Duodenal mucosa (tissue), 2 donors: Measurements from ENCODE around the gene CALML3.

Experiments
- H3K27ac ChIP-seq: one replicate; pipeline ENCODE4 v1.7.0; 2013; ENCODE audit warnings: low read depth, low read length
- H3K27me3 ChIP-seq, 2 donors: one replicate each; pipeline ENCODE4 v1.7.0; 2013; ENCODE audit warnings: low read length in 2 of 2, control low read depth in 1 of 2; ENCODE audit not compliant: insufficient read depth in 2 of 2, control insufficient read depth in 1 of 2
- H3K36me3 ChIP-seq, 2 donors: one replicate each; pipeline ENCODE4 v1.7.0; 2013; ENCODE audit warnings: low read length in 2 of 2, control low read depth in 1 of 2; ENCODE audit not compliant: insufficient read depth in 2 of 2, control insufficient read depth in 1 of 2
- H3K4me1 ChIP-seq, 2 donors: one replicate each; pipeline ENCODE4 v1.7.0; 2013; ENCODE audit warnings: low read length in 2 of 2, control low read depth in 1 of 2; ENCODE audit not compliant: insufficient read depth in 2 of 2, control insufficient read depth in 1 of 2
- H3K4me3 ChIP-seq, 2 donors: one replicate each; pipeline ENCODE4 v1.7.0; 2013; ENCODE audit warnings: low read length in 2 of 2, low read depth in 1 of 2
- H3K9ac ChIP-seq, 2 donors: one replicate each; pipeline ENCODE4 v1.7.0; 2013; ENCODE audit warnings: low read length in 2 of 2, low read depth in 1 of 2
- H3K9me3 ChIP-seq, 2 donors: one replicate each; pipeline ENCODE4 v1.7.0; 2013; ENCODE audit warnings: low read length in 2 of 2, control low read depth in 1 of 2; ENCODE audit not compliant: control insufficient read depth in 1 of 2

The CALML3 gene

GRCh38 chr10:5526691-5527331 lies 2.0 kb downstream of the CALML3 start:
- H3K9me3 ChIP-seq: no peaks in the 10 kb centered on the region
- H3K9ac ChIP-seq: no peak overlapping the region
- no peaks in the 10 kb centered on the region for H3K36me3 ChIP-seq
- H3K4me3 ChIP-seq: no peak overlapping the region
- H3K4me1 ChIP-seq: peaks cover 0 to 7% of the 10 kb centered on the region in 2 donors
- no peak overlapping the region for H3K27ac ChIP-seq
- no peaks in the 10 kb centered on the region for H3K27me3 ChIP-seq

GRCh38 chr10:5527332-5528200 lies 2.8 kb downstream of the CALML3 start:
- Histone ChIP-seq H3K27ac (no peak overlapping the region), H3K9me3 (no peaks in the 10 kb centered on the region)

GRCh38 chr10:5528989-5529701 lies 4.4 kb downstream of the CALML3 start:
- H3K4me1 ChIP-seq: peaks cover 0 to 5% of the 10 kb centered on the region in 2 donors
- no peak overlapping the region for H3K27ac ChIP-seq
- no peaks in the 10 kb centered on the region for H3K36me3 ChIP-seq

More at GRCh38 chr10:5527332-5528200, 2.8 kb downstream of the CALML3 start:
- Histone ChIP-seq H3K9ac (no peak overlapping the region), H3K27me3 (no peaks in the 10 kb centered on the region), H3K4me3 (no peak overlapping the region), H3K4me1 (peaks cover 0 to 7% of the 10 kb centered on the region in 2 donors), H3K36me3 (no peaks in the 10 kb centered on the region)

GRCh38 chr10:5529702-5530411 lies 5.1 kb downstream of the CALML3 start:
- H3K36me3 ChIP-seq: no peaks in the 10 kb centered on the region
- no peaks in the 10 kb centered on the region for H3K9me3 ChIP-seq
- H3K4me3 ChIP-seq: no peak overlapping the region
- no peak overlapping the region for H3K27ac ChIP-seq
- H3K4me1 ChIP-seq: no peaks in the 10 kb centered on the region
- no peak overlapping the region for H3K9ac ChIP-seq
- no peaks in the 10 kb centered on the region for H3K27me3 ChIP-seq

More at GRCh38 chr10:5528989-5529701, 4.4 kb downstream of the CALML3 start:
- Histone ChIP-seq H3K27me3 (no peaks in the 10 kb centered on the region), H3K4me3 (no peak overlapping the region), H3K9ac (no peak overlapping the region), H3K9me3 (no peaks in the 10 kb centered on the region)

- Histone ChIP-seq H3K36me3 (no peaks in the 10 kb centered on the region), H3K27me3 (no peaks in the 10 kb centered on the region), H3K27ac (no peak overlapping the region), H3K4me1 (no peaks in the 10 kb centered on the region), H3K4me3 (no peak overlapping the region), H3K9ac (no peak overlapping the region), H3K9me3 (no peaks in the 10 kb centered on the region)
Observed at GRCh38 chr10:5530412-5530806, 5.6 kb downstream of the CALML3 start.

GRCh38 chr10:5530846-5531557 lies 6.2 kb downstream of the CALML3 start:
- Histone ChIP-seq H3K4me3 (no peak overlapping the region), H3K4me1 (no peaks in the 10 kb centered on the region), H3K36me3 (no peaks in the 10 kb centered on the region)

GRCh38 chr10:5531558-5532306 lies 7.0 kb downstream of the CALML3 start:
- Histone ChIP-seq H3K9me3 (no peaks in the 10 kb centered on the region), H3K4me3 (no peak overlapping the region), H3K27ac (no peak overlapping the region), H3K36me3 (no peaks in the 10 kb centered on the region), H3K9ac (no peak overlapping the region), H3K27me3 (no peaks in the 10 kb centered on the region), H3K4me1 (no peaks in the 10 kb centered on the region)

More at GRCh38 chr10:5530846-5531557, 6.2 kb downstream of the CALML3 start:
- Histone ChIP-seq H3K27me3 (no peaks in the 10 kb centered on the region), H3K9me3 (no peaks in the 10 kb centered on the region), H3K9ac (no peak overlapping the region), H3K27ac (no peak overlapping the region)

- H3K9me3 ChIP-seq: no peaks in the 10 kb centered on the region
- no peak overlapping the region for H3K9ac ChIP-seq
- no peaks in the 10 kb centered on the region for H3K36me3 ChIP-seq
- H3K4me1 ChIP-seq: no peaks in the 10 kb centered on the region
- H3K27me3 ChIP-seq: no peaks in the 10 kb centered on the region
- no peak overlapping the region for H3K4me3 ChIP-seq
- H3K27ac ChIP-seq: no peak overlapping the region
Observed at GRCh38 chr10:5532307-5532605, 7.5 kb downstream of the CALML3 start.

GRCh38 chr10:5532618-5533097 lies 7.9 kb downstream of the CALML3 start:
- no peak overlapping the region for H3K4me3 ChIP-seq
- H3K9me3 ChIP-seq: no peaks in the 10 kb centered on the region
- no peaks in the 10 kb centered on the region for H3K4me1 ChIP-seq
- H3K27ac ChIP-seq: no peak overlapping the region
- H3K27me3 ChIP-seq: no peaks in the 10 kb centered on the region
- H3K36me3 ChIP-seq: no peaks in the 10 kb centered on the region
- H3K9ac ChIP-seq: no peak overlapping the region
